HFF-Myc (cell line): ENCODE measurements around the gene PRDM16.

Experiments
- DNase-seq: peaks from one replicate; pipeline ENCODE4 v3.0.0-alpha.2; 2011; ENCODE audit warnings: low read depth; ENCODE audit errors: extremely low read depth
- H3K4me3 ChIP-seq: replicated peaks from 2 replicates; pipeline ENCODE4 v1.5.1; 2011; ENCODE audit warnings: low read depth, mild to moderate bottlenecking, control low read depth, low read length
- CTCF ChIP-seq: IDR thresholded peaks from 2 replicates; pipeline ENCODE4 v1.5.1; 2012; ENCODE audit warnings: mild to moderate bottlenecking, low read depth, low read length, control low read depth; ENCODE audit errors: missing control alignments

PRDM16 gene

GRCh38 chr1:3121401-3122210 is 52.6 kb downstream of the PRDM16 start:
- no peak overlapping the region for H3K4me3 ChIP-seq
- no peak for DNase-seq
- TF ChIP-seq CTCF = no peak

GRCh38 chr1:3122311-3122710 is 53.3 kb downstream of the PRDM16 start:
- TF ChIP-seq CTCF = no peak
- H3K4me3 ChIP-seq = no peak overlapping the region
- no peak for DNase-seq

GRCh38 chr1:3124246-3124645 is 55.2 kb downstream of the PRDM16 start:
- no peak for TF ChIP-seq CTCF
- no peak overlapping the region for H3K4me3 ChIP-seq
- no peak for DNase-seq

GRCh38 chr1:3125078-3125477 is 56.1 kb downstream of the PRDM16 start:
- DNase-seq = no peak
- TF ChIP-seq CTCF = no peak
- no peak overlapping the region for H3K4me3 ChIP-seq

- H3K4me3 ChIP-seq = no peak overlapping the region
- no peak for DNase-seq
- no peak for TF ChIP-seq CTCF
Measured at GRCh38 chr1:3125546-3126368, 56.8 kb downstream of the PRDM16 start.

- no peak overlapping the region for H3K4me3 ChIP-seq
- TF ChIP-seq CTCF = no peak
- no peak for DNase-seq
Measured at GRCh38 chr1:3126756-3127678, 58.0 kb downstream of the PRDM16 start.
